Thyroid gland (tissue), 4 donors: ENCODE measurements around the gene NPC1L1. TPM values are rescaled to one million over a fixed set of nuclear protein-coding genes. Genes with fewer than 3 reads are reported as not detected.
A peak's percentile ranks its signal among the peaks of the same experiment; 100 is the strongest.

Experiments used
- DNase-seq, 2 donors: peaks; one replicate each; pipeline ENCODE4 v3.0.0-alpha.2; 2019
- H3K27ac ChIP-seq, 3 donors: fragments of 200-600 bp; sonication (generic); 1 replicate in 2 of 3; 2 replicates in 1 of 3; pipeline ENCODE4 v1.5.1; 2016 to 2019; ENCODE audit warnings: mild to moderate bottlenecking in 1 of 3, moderate library complexity in 1 of 3
- H3K27me3 ChIP-seq: fragments of 200-600 bp; sonication (generic); one replicate; pipeline ENCODE4 v1.5.1; 2019
- H3K36me3 ChIP-seq, 2 donors: fragments of 200-600 bp; sonication (generic); one replicate each; pipeline ENCODE4 v1.5.1; 2016 to 2019
- H3K4me1 ChIP-seq, 2 donors: fragments of 200-600 bp; sonication (generic); one replicate each; pipeline ENCODE4 v1.5.1; 2017 to 2019
- H3K4me3 ChIP-seq, 3 donors: fragments of 200-600 bp; sonication (generic); replicated peaks in 1 of 3; 1 replicate in 2 of 3; 2 replicates in 1 of 3; pipeline ENCODE4 v1.5.1; 2016; ENCODE audit warnings: mild to moderate bottlenecking in 1 of 3
- H3K9me3 ChIP-seq: fragments of 200-600 bp; sonication (generic); one replicate; pipeline ENCODE4 v1.5.1; 2017
- CTCF ChIP-seq, 6 experiments: fragments of 200-600 bp in 3 of 6; fragments of 450-650 bp in 3 of 6; sonication (generic) in 3 of 6; IDR thresholded peaks; one replicate each; pipeline ENCODE4 v1.5.1; 2016 to 2019; ENCODE audit warnings: antibody characterized with exemption in 6 of 6, mild to moderate bottlenecking in 2 of 6, inconsistent platforms in 1 of 6, moderate library complexity in 1 of 6
- POLR2A ChIP-seq, 2 donors: fragments of 450-650 bp; IDR thresholded peaks; one replicate each; pipeline ENCODE4 v1.6.1; 2017; ENCODE audit warnings: antibody characterized with exemption in 2 of 2, mild to moderate bottlenecking in 2 of 2, moderate library complexity in 1 of 2
- WGBS, 2 donors: methylation state at CpG; one replicate each; pipeline ENCODE4 v1.1.5; 2017; 5-methylcytosine and 5-hydroxymethylcytosine counted together
- intact Hi-C: fragments of 100-400 bp; cut with DNase I; formaldehyde crosslinking; loops from one replicate; pipeline ENCODE4 v1.15.1; 2023
- total RNA-seq, 4 donors: library from RNA; depleted of rRNA; stranded (reverse); fragments of >200 nt; gene quantifications; one replicate each; pipeline ENCODE4 v1.2.3, GENCODE V29; 2016

The NPC1L1 gene
- total RNA-seq, 4 donors from 2014 or later = not detected

GRCh38 chr7:44491229-44491628 is 49.9 kb downstream of the NPC1L1 start:
- no peaks in the 10 kb centered on the region for H3K27me3 ChIP-seq
- H3K4me3 ChIP-seq = peak overlapping the region; percentile 45 to 86 (median 64)
- TF ChIP-seq POLR2A (IDR thresholded peaks at IDR 0.05) = no peak
- TF ChIP-seq CTCF (IDR thresholded peaks at IDR 0.05) = no peak
- no peaks in the 10 kb centered on the region for H3K9me3 ChIP-seq
- H3K27ac ChIP-seq = peak overlapping the region in 1 of 3 donors; percentile 95
- peaks cover 13 to 28% of the 10 kb centered on the region in 2 donors for H3K4me1 ChIP-seq
- H3K36me3 ChIP-seq = no peaks in the 10 kb centered on the region
- DNase-seq = no peak
- whole genome bisulfite sequencing, 2 donors = 9 to 11% methylated on average over 3 of the region's 3 CpGs
- intact Hi-C loops = no loop called here

GRCh38 chr7:44490351-44491200 is 50.6 kb downstream of the NPC1L1 start, which contains the start of gene NUDCD3:
Gene NUDCD3 (minus strand): TSS chr7:44490658. CDS start chr7:44490600, 58 bp downstream.
- Histone ChIP-seq H3K27ac (peak within 1 kb of the TSS; percentile 93 to 99 (median 95)), H3K36me3 (no peaks in the 10 kb centered on the region), H3K4me3 (peak within 1 kb of the TSS; percentile 45 to 86 (median 64)), H3K9me3 (no peaks in the 10 kb centered on the region), H3K27me3 (no peaks in the 10 kb centered on the region), H3K4me1 (peaks cover 13 to 32% of the 10 kb centered on the region in 2 donors)
- intact Hi-C loops = no loop called here
- WGBS, 2 donors = 0 to 1% methylated on average over 45 to 46 of the region's 63 CpGs
- TF ChIP-seq CTCF (IDR thresholded peaks at IDR 0.05) (peak in 3 of 6 experiments; percentile 3 to 18 (median 10)), POLR2A (IDR thresholded peaks at IDR 0.05) (peak in 1 of 2 donors; percentile 62)
- peak; percentile 86 to 87 for DNase-seq

- DNase-seq = no peak
- Histone ChIP-seq H3K27me3 (no peaks in the 10 kb centered on the region), H3K36me3 (peaks cover 0 to 2% of the 10 kb centered on the region in 2 donors), H3K4me3 (peak overlapping the region; percentile 45 to 86 (median 64)), H3K4me1 (peaks cover 13 to 32% of the 10 kb centered on the region in 2 donors), H3K27ac (peak overlapping the region; percentile 93 to 99 (median 95)), H3K9me3 (no peaks in the 10 kb centered on the region)
- intact Hi-C loops = no loop called here
- 1 to 2% methylated on average over 13 to 15 of the region's 19 CpGs for WGBS, 2 donors
- TF ChIP-seq CTCF (IDR thresholded peaks at IDR 0.05) (no peak), POLR2A (IDR thresholded peaks at IDR 0.05) (no peak)
Observed at GRCh38 chr7:44489955-44490350, 51.2 kb downstream of the NPC1L1 start.

GRCh38 chr7:44488955-44489354 is 52.2 kb downstream of the NPC1L1 start:
- intact Hi-C loops = no loop called here
- H3K27ac ChIP-seq = no peak overlapping the region
- DNase-seq = no peak
- H3K36me3 ChIP-seq = peaks cover 10 to 12% of the 10 kb centered on the region in 2 donors
- H3K4me1 ChIP-seq = peaks cover 13 to 32% of the 10 kb centered on the region in 2 donors
- WGBS, 2 donors = 79 to 86% methylated on average over 3 of the region's 3 CpGs
- TF ChIP-seq CTCF (IDR thresholded peaks at IDR 0.05) = no peak
- TF ChIP-seq POLR2A (IDR thresholded peaks at IDR 0.05) = no peak
- peak overlapping the region in 1 of 3 donors; percentile 86 for H3K4me3 ChIP-seq
- no peaks in the 10 kb centered on the region for H3K27me3 ChIP-seq
- no peaks in the 10 kb centered on the region for H3K9me3 ChIP-seq

- Histone ChIP-seq H3K36me3 (peaks cover 30 to 33% of the 10 kb centered on the region in 2 donors), H3K4me1 (peaks cover 13 to 32% of the 10 kb centered on the region in 2 donors), H3K9me3 (no peaks in the 10 kb centered on the region), H3K4me3 (no peak overlapping the region), H3K27me3 (no peaks in the 10 kb centered on the region), H3K27ac (no peak overlapping the region)
- DNase-seq = no peak
- intact Hi-C loops = no loop called here
- 97 to 100% methylated on average over 1 of the region's 1 CpG for WGBS, 2 donors
- TF ChIP-seq CTCF (IDR thresholded peaks at IDR 0.05) (no peak), POLR2A (IDR thresholded peaks at IDR 0.05) (no peak)
Observed at GRCh38 chr7:44486693-44487092, 54.4 kb downstream of the NPC1L1 start.
